Stimulated activated CD4-positive, alpha-beta T cell treated with anti-CD3 and anti-CD28 coated beads, Interleukin-12 subunit alpha, Interleukin-12 subunit beta, amount 100 ng/mL, for 4 hours (primary cell): ENCODE results near the gene CAMSAP1.

Experiments
- DNase-seq: peaks from one replicate; pipeline ENCODE4 v3.0.0-alpha.2; 2020

The CAMSAP1 gene

GRCh38 chr9:135878528-135879236, 28.7 kb downstream of the CAMSAP1 start:
- DNase-seq: no peak

GRCh38 chr9:135877791-135878527, 29.4 kb downstream of the CAMSAP1 start:
- no peak for DNase-seq

GRCh38 chr9:135876936-135877335, 30.4 kb downstream of the CAMSAP1 start:
- DNase-seq: no peak

- no peak for DNase-seq
These were observed 32.5 kb downstream of the CAMSAP1 start for GRCh38 chr9:135874859-135875258.

- no peak for DNase-seq
These were observed 37.4 kb downstream of the CAMSAP1 start for GRCh38 chr9:135869909-135870308.

GRCh38 chr9:135865531-135865930, 41.8 kb downstream of the CAMSAP1 start:
- no peak for DNase-seq

- DNase-seq: peak; percentile 79
These were observed 42.8 kb downstream of the CAMSAP1 start for GRCh38 chr9:135864447-135865049.

GRCh38 chr9:135862809-135863208, 44.5 kb downstream of the CAMSAP1 start:
- DNase-seq: no peak

GRCh38 chr9:135858491-135859185, 48.7 kb downstream of the CAMSAP1 start:
- DNase-seq: no peak

GRCh38 chr9:135857843-135858242, 49.5 kb downstream of the CAMSAP1 start:
- DNase-seq: no peak

- no peak for DNase-seq
These were observed 50.0 kb downstream of the CAMSAP1 start for GRCh38 chr9:135857371-135857786.

GRCh38 chr9:135851748-135852147, 55.6 kb downstream of the CAMSAP1 start:
- no peak for DNase-seq

GRCh38 chr9:135850737-135851136, 56.6 kb downstream of the CAMSAP1 start:
- no peak for DNase-seq

GRCh38 chr9:135849181-135849580, 58.2 kb downstream of the CAMSAP1 start:
- no peak for DNase-seq

- no peak for DNase-seq
These were observed 58.9 kb downstream of the CAMSAP1 start for GRCh38 chr9:135848341-135849047.

GRCh38 chr9:135847833-135848232, 59.5 kb downstream of the CAMSAP1 start:
- DNase-seq: no peak

- DNase-seq: no peak
These were observed 66.8 kb downstream of the CAMSAP1 start for GRCh38 chr9:135840539-135840938.

GRCh38 chr9:135840107-135840506, 67.2 kb downstream of the CAMSAP1 start:
- DNase-seq: no peak

GRCh38 chr9:135839516-135839915, 67.8 kb downstream of the CAMSAP1 start:
- no peak for DNase-seq

GRCh38 chr9:135835131-135835530, 72.2 kb downstream of the CAMSAP1 start:
- DNase-seq: no peak

- no peak for DNase-seq
These were observed 73.5 kb downstream of the CAMSAP1 start for GRCh38 chr9:135833864-135834263.

GRCh38 chr9:135830496-135830895, 76.8 kb downstream of the CAMSAP1 start:
- DNase-seq: no peak

- DNase-seq: no peak
These were observed 78.7 kb downstream of the CAMSAP1 start for GRCh38 chr9:135828656-135829055.
